ENCODE measurements around the gene NUDT4B.
"Not testable (repeated sequence)": the region's sequence is repeated elsewhere in the genome, so short reads cannot be mapped to it uniquely, and the experiment has no call there.

NUDT4B gene

DNA sequence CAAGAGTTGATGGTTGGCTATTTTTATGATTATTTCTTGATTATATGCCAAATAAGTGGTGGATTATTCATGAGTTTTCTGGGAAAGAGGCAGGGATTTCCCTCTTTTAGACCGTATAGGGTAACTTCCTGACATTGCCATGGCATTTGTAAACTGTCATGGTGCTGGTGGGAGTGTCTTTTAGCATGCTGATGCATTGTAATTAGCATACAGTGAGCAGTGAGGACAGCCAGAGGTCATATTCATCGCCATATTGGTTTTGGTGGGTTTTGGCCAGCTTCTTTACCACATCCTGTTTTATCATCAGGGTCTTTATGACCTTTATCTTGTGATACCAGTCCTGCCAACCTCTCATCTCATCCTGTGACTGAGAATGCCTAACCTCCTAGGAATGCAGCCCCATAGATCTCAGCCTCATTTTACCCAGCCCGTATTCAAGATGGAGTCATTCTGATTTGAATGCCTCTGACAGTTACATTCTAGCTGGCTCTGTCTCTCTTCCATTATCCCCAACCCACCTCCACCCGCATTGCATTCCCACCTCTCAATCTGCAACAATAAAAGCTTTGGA is 45.3 kb downstream of the NUDT4B start:
- in situ Hi-C loops (cut with MboI; ENCODE audit: low sequenced_read_pairs), result not testable (repeated sequence)

All from HL-60/S4 treated with phorbol 12-myristate 13-acetate at 8.2 ng/mL for 4 days and 3 days (cell line).